Activated naive CD4-positive, alpha-beta T cell treated with anti-CD3 and anti-CD28 coated beads, Interleukin-2, amount 50 U/mL, for 24 hours (primary cell): ENCODE results near the gene ECI1.
A peak's percentile ranks its signal among the peaks of the same experiment; 100 is the strongest.
"Not testable (repeated sequence)": the region's sequence is repeated elsewhere in the genome, so short reads cannot be mapped to it uniquely, and the experiment has no call there.

Experiments
- H3K27ac Mint-ChIP-seq: one replicate; pipeline ENCODE4 v1.8.0; 2021; ENCODE audit warnings: mild to moderate bottlenecking, mixed read lengths
- H3K27me3 Mint-ChIP-seq: one replicate; pipeline ENCODE4 v1.8.0; 2021; ENCODE audit warnings: mixed read lengths
- H3K36me3 Mint-ChIP-seq: one replicate; pipeline ENCODE4 v1.8.0; 2021; ENCODE audit warnings: mixed read lengths
- H3K4me1 Mint-ChIP-seq: one replicate; pipeline ENCODE4 v1.8.0; 2021; ENCODE audit warnings: mixed read lengths
- H3K4me3 Mint-ChIP-seq: one replicate; pipeline ENCODE4 v1.8.0; 2021; ENCODE audit warnings: mild to moderate bottlenecking, mixed read lengths
- H3K9me3 Mint-ChIP-seq: one replicate; pipeline ENCODE4 v1.8.0; 2021; ENCODE audit warnings: mixed read lengths

Gene ECI1

DNA sequence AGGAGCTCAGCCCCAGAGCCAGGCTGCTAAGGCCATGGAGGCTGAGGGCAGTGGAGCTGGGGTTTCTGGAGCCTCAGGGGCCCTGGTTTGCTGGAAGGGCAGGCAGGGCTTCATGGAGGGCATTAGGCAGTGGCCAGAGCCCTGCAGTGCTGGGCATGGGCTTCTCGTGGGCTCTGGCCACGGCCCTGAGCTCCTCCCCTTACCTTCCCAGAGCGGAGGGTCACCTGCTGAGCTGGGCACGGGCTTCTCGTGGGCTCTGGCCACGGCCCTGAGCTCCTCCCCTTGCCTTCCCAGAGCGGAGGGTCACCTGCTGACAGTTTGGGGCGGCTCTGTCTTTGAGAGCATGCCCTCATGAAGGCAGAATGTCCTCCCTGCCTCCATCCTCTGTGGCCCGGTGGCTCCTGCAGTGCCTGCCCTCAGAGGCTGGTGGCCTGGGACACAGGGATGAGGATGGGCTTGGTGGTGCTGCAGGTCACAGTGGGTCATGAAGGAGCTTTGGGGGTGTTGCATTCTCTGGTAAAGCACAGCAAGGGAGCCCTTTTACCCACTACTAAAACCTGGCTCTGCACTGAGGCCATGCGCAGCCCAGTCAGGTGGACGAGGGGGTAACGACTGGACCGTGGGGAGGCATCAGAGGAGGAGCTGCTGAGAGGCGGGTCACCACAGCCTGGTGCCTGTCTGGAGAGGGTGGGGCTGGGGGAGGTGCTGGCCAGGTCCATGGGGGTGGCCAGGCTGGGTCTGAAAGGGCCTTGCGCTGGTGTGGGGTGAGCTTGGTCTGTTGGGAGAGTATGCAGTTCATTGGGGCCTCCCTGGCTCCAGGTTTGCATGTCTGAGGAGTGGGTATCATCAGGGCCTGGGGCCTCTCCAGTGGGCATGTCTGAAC, 19.4 kb upstream of the ECI1 start:
- peaks cover 17% of the 10 kb centered on the region for H3K4me1 Mint-ChIP-seq
- peaks cover 4% of the 10 kb centered on the region for H3K36me3 Mint-ChIP-seq
- H3K27ac Mint-ChIP-seq: no peak overlapping the region
- H3K9me3 Mint-ChIP-seq: no peaks in the 10 kb centered on the region
- no peak overlapping the region for H3K4me3 Mint-ChIP-seq
- no peaks in the 10 kb centered on the region for H3K27me3 Mint-ChIP-seq

DNA sequence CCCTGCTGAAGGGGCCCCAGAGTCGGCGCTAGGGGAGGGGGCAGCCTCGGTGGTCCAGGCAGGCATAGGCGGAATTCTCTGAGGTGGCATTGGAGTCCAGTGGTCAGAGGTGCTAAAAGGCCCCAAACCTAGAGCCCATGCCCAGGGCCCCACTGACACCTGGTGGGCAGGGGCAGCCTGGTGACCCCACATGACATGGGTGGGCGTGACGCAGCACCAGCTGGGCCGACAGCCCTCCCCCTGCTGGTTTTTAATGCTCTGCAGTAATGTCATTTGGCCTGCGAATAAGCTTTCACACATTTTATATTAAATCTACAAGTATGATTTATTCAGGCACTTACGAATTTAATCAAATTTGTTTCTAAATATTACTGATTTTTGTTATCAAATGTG, 18.7 kb upstream of the ECI1 start:
- Mint-ChIP-seq H3K27me3 (no peaks in the 10 kb centered on the region), H3K27ac (no peak overlapping the region), H3K9me3 (no peaks in the 10 kb centered on the region), H3K4me3 (no peak overlapping the region), H3K36me3 (peaks cover 4% of the 10 kb centered on the region), H3K4me1 (peaks cover 21% of the 10 kb centered on the region)

DNA sequence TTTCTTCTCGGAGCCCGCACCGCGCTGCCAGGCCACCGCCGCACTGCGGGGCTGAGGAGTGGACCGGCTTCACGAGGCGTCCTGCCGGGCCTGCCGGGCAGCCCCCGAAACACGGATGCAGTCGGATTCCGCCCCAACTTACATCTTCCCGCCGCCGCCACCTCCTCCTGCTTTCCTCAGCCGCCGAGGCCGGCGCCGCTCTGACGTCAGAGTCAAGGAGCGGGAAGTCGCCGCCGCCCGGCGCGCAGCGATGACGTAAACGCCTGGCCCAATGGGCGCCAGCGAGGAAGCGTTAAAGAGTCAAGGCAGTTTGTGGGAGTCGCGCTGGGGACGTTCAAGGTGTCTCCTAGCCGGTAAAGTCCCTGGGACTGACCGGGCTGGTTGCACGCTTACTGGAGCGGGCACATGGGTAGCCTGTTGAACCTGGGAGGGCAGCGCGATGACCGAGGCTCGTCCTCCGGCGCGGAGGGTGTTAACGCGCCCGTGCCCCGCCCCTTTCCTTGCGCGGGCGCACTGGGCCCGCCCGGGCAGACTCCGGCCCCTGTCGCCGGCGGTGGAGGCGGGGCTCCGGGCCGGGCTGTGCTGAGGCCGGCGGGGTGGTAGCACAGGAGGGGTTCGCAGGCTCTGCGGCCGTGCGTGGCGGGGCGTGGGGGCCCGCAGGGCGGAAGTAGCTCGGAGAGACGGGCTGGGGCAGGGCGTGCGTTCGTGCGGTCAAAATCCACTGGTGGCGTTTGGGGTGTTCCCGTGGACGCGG, 16.7 kb upstream of the ECI1 start, which contains the start of gene RNPS1:
Gene RNPS1, minus strand, starts transcription at position 214 of the 754 bp plus-strand sequence. CDS start 3,483 bp downstream, outside the sequence.
- Mint-ChIP-seq H3K4me3 (peak within 1 kb of the TSS; percentile 94), H3K36me3 (peaks cover 4% of the 10 kb centered on the region), H3K27me3 (no peaks in the 10 kb centered on the region), H3K27ac (peak within 1 kb of the TSS; percentile 100), H3K9me3 (no peaks in the 10 kb centered on the region), H3K4me1 (peaks cover 28% of the 10 kb centered on the region)

DNA sequence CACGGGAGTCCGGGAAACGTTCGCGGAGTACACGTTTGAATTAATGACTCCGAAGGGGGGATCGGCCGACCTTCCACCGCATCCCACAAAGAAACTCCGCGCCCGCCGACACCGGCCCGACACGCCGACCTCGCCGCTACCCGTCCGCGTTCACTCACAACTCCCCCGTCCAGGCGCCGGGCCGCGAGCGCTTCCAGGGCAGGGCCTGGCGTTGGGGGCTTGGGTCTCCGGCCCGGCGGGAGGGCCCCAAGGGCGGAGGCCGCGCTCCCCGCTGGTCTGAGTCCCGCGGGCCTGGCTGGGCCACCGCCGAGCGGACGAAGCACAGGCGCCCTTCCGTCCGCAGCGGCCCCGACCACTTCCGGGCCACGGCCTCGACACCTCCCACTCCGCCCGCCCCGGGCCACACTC, 16.1 kb upstream of the ECI1 start:
- H3K4me1 Mint-ChIP-seq: peaks cover 32% of the 10 kb centered on the region
- peak overlapping the region; percentile 100 for H3K27ac Mint-ChIP-seq
- H3K9me3 Mint-ChIP-seq, H3K36me3 Mint-ChIP-seq, H3K27me3 Mint-ChIP-seq: not testable (repeated sequence)
- peak overlapping the region; percentile 94 for H3K4me3 Mint-ChIP-seq

DNA sequence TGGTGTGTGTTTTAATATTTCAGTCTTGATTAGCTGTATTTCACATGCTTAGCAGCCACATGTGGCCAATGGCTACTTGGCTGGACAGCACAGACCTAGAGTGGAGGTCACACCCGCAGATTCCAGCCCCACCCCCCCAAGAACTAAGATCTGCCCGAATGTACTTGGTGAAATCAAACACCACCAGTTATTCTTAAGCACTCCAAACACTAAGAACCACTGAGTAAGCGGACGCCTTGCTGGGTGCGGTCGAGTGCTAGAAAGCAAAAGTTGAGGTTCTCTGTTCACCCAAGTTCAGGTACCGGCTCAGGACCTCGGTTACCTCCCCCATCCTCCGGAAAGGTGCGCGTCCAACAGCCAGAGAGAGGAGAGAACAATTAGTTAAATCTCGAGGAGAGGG, 15.5 kb upstream of the ECI1 start:
- H3K4me3 Mint-ChIP-seq: peak overlapping the region; percentile 94
- H3K36me3 Mint-ChIP-seq, H3K9me3 Mint-ChIP-seq, H3K27me3 Mint-ChIP-seq: not testable (repeated sequence)
- H3K27ac Mint-ChIP-seq: peak overlapping the region; percentile 91
- H3K4me1 Mint-ChIP-seq: peaks cover 33% of the 10 kb centered on the region

DNA sequence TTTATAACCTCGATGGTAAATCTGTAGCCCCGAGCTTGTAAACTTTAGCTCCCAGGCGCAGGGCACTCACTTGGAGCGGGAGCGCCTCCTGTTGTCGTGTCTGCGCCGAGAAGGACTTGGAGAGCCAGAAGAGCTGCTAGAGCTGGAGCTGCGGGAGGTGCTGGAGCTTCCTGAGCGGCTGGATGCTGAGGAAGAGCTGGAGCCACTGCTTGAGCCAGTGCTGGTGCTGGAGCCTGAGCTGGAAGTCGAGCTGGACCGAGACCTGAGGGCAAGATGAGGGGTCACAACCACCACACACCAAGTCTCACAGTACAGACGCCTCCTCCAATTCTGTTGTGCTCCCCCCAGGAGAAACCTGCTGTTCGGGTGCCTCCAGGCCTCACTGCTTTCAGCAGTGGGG, 11.6 kb upstream of the ECI1 start:
- H3K9me3 Mint-ChIP-seq, H3K27ac Mint-ChIP-seq, H3K4me3 Mint-ChIP-seq, H3K27me3 Mint-ChIP-seq: not testable (repeated sequence)
- Mint-ChIP-seq H3K4me1 (peaks cover 26% of the 10 kb centered on the region), H3K36me3 (peaks cover 11% of the 10 kb centered on the region)

DNA sequence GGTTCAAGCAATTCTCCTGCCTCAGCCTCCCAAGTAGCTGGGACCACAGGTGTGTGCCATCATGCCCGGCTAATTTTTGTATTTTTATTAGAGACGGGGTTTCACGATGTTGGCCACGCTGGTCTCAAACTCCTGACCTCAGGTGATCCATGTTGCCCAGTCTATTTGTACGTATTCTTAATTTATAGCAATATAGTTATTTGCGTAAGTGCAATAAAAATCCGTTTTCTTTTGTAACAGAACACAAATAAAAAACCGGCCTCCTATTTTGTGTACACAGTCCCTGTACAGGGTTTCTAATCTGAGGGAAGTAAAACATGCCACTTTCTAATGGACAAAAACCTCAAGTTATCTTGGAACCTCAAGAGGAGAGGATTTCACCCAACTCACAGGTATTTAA, 8.9 kb upstream of the ECI1 start:
- no peak overlapping the region for H3K27ac Mint-ChIP-seq
- no peaks in the 10 kb centered on the region for H3K9me3 Mint-ChIP-seq
- no peak overlapping the region for H3K4me3 Mint-ChIP-seq
- H3K36me3 Mint-ChIP-seq: peaks cover 13% of the 10 kb centered on the region
- H3K4me1 Mint-ChIP-seq: peaks cover 16% of the 10 kb centered on the region
- no peaks in the 10 kb centered on the region for H3K27me3 Mint-ChIP-seq

DNA sequence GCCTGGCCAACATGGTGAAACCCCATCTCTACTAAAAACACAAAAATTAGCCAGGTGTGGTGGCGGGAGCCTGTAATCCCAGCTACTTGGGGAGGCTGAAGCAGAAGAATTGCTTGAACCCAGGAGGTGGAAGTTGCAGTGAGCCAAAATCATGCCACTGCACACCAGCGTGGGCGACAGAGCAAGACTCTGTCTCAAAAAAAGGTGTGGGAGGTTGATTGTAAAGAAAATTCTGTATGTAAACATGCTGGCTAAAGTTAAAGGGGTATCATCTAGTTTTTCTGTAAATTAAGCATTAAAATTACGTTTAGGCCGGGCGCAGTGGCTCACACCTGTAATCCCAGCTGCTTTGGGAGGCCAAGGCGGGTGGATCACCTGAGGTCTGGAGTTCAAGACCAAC, 7.1 kb upstream of the ECI1 start:
- H3K27me3 Mint-ChIP-seq, H3K9me3 Mint-ChIP-seq, H3K4me3 Mint-ChIP-seq, H3K4me1 Mint-ChIP-seq: not testable (repeated sequence)
- Mint-ChIP-seq H3K36me3 (peaks cover 13% of the 10 kb centered on the region), H3K27ac (peak overlapping the region; percentile 30)

DNA sequence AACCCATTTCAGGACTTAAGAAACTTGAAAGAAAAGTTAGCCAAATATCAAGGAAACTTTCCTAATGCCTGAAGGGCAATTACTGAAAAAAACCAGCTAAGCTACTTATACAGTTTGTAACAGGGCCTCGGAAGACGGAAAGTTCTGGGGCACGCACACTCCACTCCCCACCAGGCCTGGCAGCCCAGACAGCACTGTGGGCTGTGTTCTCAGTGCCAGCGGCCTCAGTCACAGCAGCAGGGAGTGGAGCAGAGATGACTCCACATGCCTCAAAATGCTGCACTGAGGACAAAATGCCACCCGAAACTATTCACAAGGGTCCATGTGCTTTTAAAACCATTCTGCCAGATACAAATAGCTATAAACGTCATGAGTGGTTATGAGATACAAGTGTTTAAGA, 6.3 kb upstream of the ECI1 start:
- no peak overlapping the region for H3K27ac Mint-ChIP-seq
- no peaks in the 10 kb centered on the region for H3K9me3 Mint-ChIP-seq
- H3K4me3 Mint-ChIP-seq: no peak overlapping the region
- peaks cover 6% of the 10 kb centered on the region for H3K4me1 Mint-ChIP-seq
- peaks cover 16% of the 10 kb centered on the region for H3K36me3 Mint-ChIP-seq
- no peaks in the 10 kb centered on the region for H3K27me3 Mint-ChIP-seq

DNA sequence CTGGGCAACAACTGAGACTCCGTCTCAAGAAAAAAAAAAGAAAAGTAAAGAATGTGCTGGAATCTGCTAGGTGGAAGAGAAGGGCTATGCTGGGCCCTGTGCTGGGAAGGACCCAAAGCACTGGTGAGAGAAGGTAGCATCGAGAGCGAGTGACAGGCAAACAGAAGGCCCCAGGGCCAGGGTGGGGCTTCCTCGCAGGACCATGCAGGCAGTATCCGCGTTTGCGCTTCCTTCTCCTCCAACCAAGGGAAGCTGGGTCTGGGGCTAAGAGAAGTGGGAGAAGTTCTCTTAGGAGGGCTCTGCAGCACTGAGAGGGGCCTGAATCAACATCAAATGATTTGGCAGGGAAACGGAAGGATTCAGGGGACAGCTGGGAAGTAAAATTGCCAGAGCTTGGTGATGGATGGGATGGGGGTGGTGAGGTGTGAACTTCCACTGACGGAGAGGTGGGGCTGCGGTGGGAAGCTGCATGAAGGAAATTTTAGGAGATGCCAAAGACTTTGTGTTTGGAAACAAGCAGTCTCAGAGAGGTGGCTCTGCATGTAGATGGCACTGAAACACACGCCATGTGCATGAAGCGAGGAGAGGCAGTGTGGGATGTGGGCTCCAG, 5.2 kb upstream of the ECI1 start:
- no peaks in the 10 kb centered on the region for H3K27me3 Mint-ChIP-seq
- no peak overlapping the region for H3K4me3 Mint-ChIP-seq
- H3K9me3 Mint-ChIP-seq: no peaks in the 10 kb centered on the region
- peaks cover 14% of the 10 kb centered on the region for H3K36me3 Mint-ChIP-seq
- peak overlapping the region; percentile 51 for H3K27ac Mint-ChIP-seq
- H3K4me1 Mint-ChIP-seq: peaks cover 6% of the 10 kb centered on the region

DNA sequence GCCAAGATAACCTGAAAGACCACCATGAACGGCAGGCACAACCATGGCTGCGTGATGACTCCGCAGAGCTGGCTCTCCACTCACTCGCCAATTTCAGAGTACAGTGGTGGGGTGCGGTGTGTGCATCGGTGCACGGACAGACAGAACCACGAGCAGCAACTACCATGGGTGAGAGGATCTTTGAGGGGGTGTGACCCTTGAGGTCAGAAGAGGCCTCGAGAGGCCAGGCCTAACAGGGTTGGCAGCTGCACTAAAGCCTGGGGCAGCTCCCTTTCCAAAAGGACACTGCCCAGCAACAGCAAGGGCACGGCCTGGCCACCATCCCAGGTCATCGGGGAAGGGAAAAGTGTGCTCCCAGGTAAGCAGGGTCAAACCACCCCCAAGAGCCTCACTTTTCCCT, 1.9 kb upstream of the ECI1 start:
- H3K36me3 Mint-ChIP-seq: peaks cover 11% of the 10 kb centered on the region
- H3K27me3 Mint-ChIP-seq: no peaks in the 10 kb centered on the region
- H3K4me3 Mint-ChIP-seq: no peak overlapping the region
- H3K9me3 Mint-ChIP-seq: no peaks in the 10 kb centered on the region
- H3K4me1 Mint-ChIP-seq: peaks cover 13% of the 10 kb centered on the region
- peak overlapping the region; percentile 17 for H3K27ac Mint-ChIP-seq

DNA sequence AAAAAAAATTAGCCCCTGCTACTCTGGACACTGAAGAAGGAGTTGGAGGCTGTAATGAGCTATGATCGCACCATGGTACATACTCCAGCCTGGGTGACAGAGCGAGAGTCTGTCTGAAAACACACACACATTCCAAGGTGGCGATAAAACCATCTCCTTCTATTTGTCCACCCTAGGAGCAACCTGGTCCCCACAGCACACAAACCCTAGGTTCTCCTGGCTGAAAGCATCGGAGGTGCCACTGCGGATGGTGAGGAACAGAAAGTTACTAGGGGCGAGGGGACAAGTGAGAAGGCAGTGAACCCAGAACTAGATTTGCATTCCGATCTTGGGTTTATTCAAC, 1.4 kb upstream of the ECI1 start:
- peaks cover 13% of the 10 kb centered on the region for H3K4me1 Mint-ChIP-seq
- H3K27me3 Mint-ChIP-seq: no peaks in the 10 kb centered on the region
- H3K9me3 Mint-ChIP-seq: no peaks in the 10 kb centered on the region
- H3K27ac Mint-ChIP-seq: no peak overlapping the region
- H3K36me3 Mint-ChIP-seq: peaks cover 10% of the 10 kb centered on the region
- no peak overlapping the region for H3K4me3 Mint-ChIP-seq

DNA sequence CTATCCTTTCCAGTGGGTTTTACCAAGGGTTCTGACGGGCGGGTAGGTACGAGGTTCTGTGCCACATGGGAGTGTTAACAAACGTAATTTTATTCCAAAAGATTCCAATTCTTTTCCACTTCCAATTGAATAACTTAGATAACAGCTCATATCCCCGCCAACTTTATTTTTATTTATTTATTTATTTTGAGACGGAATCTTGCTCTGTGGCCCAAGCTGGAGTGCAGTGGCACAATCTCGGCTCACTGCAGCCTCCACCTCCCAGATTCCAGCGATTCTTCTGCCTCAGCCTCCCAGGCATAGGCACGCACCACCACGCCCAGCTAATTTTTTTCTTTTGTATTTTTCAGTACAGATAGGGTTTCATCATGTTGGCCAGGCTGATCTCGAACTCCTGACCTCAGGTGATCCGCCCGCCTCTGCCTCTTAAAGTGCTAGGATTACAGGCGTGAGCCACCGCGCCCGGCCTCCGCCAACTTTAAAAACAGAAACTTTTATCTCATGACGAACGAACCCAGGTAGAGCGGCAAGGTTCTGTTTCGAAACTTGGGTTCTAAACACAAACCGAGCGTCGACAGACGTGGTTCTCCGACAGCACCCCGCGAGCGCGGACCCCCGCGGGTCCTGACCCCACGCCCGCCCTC, 613 bp downstream of the ECI1 start:
- Mint-ChIP-seq H3K27me3 (no peaks in the 10 kb centered on the region), H3K4me3 (peak overlapping the region; percentile 91), H3K36me3 (peaks cover 5% of the 10 kb centered on the region), H3K27ac (peak overlapping the region; percentile 90), H3K9me3 (no peaks in the 10 kb centered on the region), H3K4me1 (peaks cover 10% of the 10 kb centered on the region)

DNA sequence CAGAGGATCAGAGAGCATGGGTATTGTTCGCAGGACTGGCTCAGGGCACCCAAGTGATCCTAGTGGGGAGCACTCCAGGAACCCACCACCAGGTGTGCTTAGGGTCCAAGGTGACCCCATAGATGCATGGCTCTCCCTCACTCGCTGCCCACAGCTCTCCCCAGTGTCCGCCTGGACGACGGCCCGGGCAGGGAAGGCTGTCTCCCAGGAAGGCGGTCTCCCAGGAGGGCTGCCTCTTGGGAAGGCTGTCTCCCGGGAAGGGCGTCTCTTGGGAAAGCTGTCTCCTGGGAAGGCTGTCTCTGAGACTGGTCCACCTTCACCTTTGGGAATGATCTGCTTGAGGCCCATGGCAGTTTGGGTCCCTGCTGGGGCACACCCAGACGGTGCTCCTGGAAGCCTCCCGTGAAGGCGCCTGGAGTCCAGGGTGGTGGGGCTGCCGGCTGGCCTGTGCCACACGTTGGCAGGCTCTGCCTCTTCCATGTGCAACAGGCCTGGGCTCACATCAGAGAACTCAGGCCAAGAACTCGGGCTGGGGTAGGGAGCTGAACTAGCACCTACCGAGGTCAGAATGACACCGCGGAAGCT, 5.0 kb downstream of the ECI1 start:
- no peaks in the 10 kb centered on the region for H3K9me3 Mint-ChIP-seq
- no peak overlapping the region for H3K4me3 Mint-ChIP-seq
- peaks cover 7% of the 10 kb centered on the region for H3K4me1 Mint-ChIP-seq
- no peak overlapping the region for H3K27ac Mint-ChIP-seq
- peaks cover 2% of the 10 kb centered on the region for H3K36me3 Mint-ChIP-seq
- H3K27me3 Mint-ChIP-seq: no peaks in the 10 kb centered on the region
